HCT116 (cell line): ENCODE data around the gene EGFR.

Experiments used
- EZH2 ChIP-seq: fragments of 200-600 bp; sonication (generic); IDR thresholded peaks from 2 replicates; pipeline ENCODE4 v1.6.1; 2017; ENCODE audit warnings: antibody characterized with exemption, mixed run types
- EZH2phosphoT487 ChIP-seq: fragments of 200-600 bp; IDR thresholded peaks from 2 replicates; pipeline ENCODE4 v1.6.1; 2018; ENCODE audit warnings: antibody characterized with exemption, borderline replicate concordance
- POLR2A ChIP-seq: IDR thresholded peaks from 2 replicates; pipeline ENCODE4 v1.7.0; 2011; ENCODE audit warnings: borderline replicate concordance; ENCODE audit not compliant: insufficient read depth, insufficient read length; ENCODE audit errors: extremely low read depth
- POLR2AphosphoS5 ChIP-seq: IDR thresholded peaks from 2 replicates; pipeline ENCODE4 v1.6.1; 2011; ENCODE audit warnings: mild to moderate bottlenecking, low read depth, low read length, moderate library complexity
- RAD21 ChIP-seq: IDR thresholded peaks from 2 replicates; pipeline ENCODE4 v1.6.1; 2012; ENCODE audit warnings: low read depth, mild to moderate bottlenecking
- ZNF274 ChIP-seq: fragments of 200-500 bp; sonication (Bioruptor generic); IDR thresholded peaks from 2 replicates; pipeline ENCODE4 v1.6.1; 2014; ENCODE audit warnings: mild to moderate bottlenecking, low read depth, low read length, inconsistent platforms
- TF ChIP-seq, protein P1 (sequence below), 3 experiments: fragments of 200-600 bp in 1 of 3; sonication (generic) in 1 of 3; IDR thresholded peaks in 2 of 3; conservative IDR thresholded peaks in 1 of 3; 2 replicates each; pipeline ENCODE4 v1.5.1; 2012 to 2017; ENCODE audit warnings: low read depth in 2 of 3, low read length in 2 of 3, antibody characterized with exemption in 1 of 3, borderline replicate concordance in 1 of 3, control low read depth in 1 of 3, mild to moderate bottlenecking in 1 of 3, mixed read lengths in 1 of 3, mixed run types in 1 of 3, moderate library complexity in 1 of 3; ENCODE audit not compliant: insufficient read depth in 1 of 3
- TF ChIP-seq, protein P2 (sequence below): IDR thresholded peaks from 2 replicates; pipeline ENCODE4 v1.6.1; 2012; ENCODE audit warnings: low read depth
- TF ChIP-seq, protein P3 (sequence below): IDR thresholded peaks from 2 replicates; pipeline ENCODE4 v1.6.1; 2012

DNA sequence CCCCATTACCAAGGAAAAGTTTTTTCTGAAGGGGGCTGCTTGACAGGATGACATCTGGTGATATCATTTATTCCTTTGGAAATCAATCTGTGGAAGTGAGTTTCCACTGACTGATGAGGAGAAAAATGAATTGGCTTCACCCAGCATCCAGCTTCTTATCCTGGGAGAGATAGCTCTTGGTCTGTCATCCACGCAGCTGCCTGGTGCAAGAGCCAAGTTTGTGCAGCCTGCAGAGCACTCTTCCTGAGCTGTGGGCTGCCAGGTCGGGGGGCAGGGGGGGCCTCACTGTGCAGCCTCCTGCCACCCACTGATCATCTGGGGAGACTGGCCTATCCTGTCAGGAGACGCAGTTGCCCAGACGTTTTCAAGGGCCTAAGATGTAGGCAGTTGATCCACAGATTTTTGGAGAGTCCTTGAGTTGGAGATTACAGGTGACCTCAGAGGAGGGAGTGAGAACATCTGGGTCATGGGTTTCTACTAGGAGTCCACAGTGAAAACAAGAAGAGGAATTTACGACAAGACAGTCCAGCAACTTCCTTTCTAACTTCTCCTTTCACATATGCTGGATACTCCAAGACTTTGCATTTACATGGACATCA is 75.4 kb downstream of the EGFR start:
- TF ChIP-seq, protein P1, sequence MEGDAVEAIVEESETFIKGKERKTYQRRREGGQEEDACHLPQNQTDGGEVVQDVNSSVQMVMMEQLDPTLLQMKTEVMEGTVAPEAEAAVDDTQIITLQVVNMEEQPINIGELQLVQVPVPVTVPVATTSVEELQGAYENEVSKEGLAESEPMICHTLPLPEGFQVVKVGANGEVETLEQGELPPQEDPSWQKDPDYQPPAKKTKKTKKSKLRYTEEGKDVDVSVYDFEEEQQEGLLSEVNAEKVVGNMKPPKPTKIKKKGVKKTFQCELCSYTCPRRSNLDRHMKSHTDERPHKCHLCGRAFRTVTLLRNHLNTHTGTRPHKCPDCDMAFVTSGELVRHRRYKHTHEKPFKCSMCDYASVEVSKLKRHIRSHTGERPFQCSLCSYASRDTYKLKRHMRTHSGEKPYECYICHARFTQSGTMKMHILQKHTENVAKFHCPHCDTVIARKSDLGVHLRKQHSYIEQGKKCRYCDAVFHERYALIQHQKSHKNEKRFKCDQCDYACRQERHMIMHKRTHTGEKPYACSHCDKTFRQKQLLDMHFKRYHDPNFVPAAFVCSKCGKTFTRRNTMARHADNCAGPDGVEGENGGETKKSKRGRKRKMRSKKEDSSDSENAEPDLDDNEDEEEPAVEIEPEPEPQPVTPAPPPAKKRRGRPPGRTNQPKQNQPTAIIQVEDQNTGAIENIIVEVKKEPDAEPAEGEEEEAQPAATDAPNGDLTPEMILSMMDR (IDR thresholded peaks at IDR 0.05 in 2 of 3, conservative IDR thresholded peaks at IDR 0.05 in 1 of 3; ENCODE audit: borderline replicate concordance in 1 of 3, insufficient read depth in 1 of 3, low read depth in 2 of 3, low read length in 2 of 3), result no peak
- TF ChIP-seq EZH2 (no peak), POLR2AphosphoS5 (no peak), EZH2phosphoT487 (no peak), RAD21 (no peak), ZNF274 (no peak), POLR2A (no peak)
- TF ChIP-seq, protein P2, sequence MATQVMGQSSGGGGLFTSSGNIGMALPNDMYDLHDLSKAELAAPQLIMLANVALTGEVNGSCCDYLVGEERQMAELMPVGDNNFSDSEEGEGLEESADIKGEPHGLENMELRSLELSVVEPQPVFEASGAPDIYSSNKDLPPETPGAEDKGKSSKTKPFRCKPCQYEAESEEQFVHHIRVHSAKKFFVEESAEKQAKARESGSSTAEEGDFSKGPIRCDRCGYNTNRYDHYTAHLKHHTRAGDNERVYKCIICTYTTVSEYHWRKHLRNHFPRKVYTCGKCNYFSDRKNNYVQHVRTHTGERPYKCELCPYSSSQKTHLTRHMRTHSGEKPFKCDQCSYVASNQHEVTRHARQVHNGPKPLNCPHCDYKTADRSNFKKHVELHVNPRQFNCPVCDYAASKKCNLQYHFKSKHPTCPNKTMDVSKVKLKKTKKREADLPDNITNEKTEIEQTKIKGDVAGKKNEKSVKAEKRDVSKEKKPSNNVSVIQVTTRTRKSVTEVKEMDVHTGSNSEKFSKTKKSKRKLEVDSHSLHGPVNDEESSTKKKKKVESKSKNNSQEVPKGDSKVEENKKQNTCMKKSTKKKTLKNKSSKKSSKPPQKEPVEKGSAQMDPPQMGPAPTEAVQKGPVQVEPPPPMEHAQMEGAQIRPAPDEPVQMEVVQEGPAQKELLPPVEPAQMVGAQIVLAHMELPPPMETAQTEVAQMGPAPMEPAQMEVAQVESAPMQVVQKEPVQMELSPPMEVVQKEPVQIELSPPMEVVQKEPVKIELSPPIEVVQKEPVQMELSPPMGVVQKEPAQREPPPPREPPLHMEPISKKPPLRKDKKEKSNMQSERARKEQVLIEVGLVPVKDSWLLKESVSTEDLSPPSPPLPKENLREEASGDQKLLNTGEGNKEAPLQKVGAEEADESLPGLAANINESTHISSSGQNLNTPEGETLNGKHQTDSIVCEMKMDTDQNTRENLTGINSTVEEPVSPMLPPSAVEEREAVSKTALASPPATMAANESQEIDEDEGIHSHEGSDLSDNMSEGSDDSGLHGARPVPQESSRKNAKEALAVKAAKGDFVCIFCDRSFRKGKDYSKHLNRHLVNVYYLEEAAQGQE, result no peak
- TF ChIP-seq, protein P3, sequence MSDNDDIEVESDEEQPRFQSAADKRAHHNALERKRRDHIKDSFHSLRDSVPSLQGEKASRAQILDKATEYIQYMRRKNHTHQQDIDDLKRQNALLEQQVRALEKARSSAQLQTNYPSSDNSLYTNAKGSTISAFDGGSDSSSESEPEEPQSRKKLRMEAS, result no peak
